ENCODE results near the gene TMEM63A.
A peak's percentile ranks its signal among the peaks of the same experiment; 100 is the strongest.

GRCh38 chr1:225877580-225877979 lies 4.6 kb downstream of the TMEM63A start:
- TF ChIP-seq CTCF (IDR thresholded peaks at IDR 0.05) = peak in 4 of 7 experiments; percentile 10 to 31 (median 22)
- peak in 1 of 3 donors; percentile 18 for TF ChIP-seq POLR2AphosphoS5 (IDR thresholded peaks at IDR 0.05)
